ENCODE results near the gene INTS2.

INTS2 gene

DNA sequence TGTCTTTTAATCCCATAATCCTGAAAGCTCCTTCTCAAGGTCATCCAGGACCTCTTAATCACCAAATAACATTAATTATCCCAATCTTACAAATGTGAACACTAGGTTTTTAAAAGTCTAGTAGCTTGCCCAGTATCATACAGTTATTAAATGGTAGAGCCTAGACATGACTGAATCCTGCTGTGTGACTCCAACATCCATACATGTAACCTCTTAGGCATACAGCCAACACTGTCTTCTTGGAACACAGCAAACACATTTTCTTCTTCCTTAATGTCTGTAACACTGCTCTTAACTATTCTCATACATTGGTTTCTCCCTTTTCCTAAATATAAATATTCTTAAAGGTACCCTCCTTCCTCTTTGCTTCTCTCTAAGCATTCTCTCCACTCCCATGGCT, 78.1 kb downstream of the INTS2 start:
- no peaks in the 10 kb centered on the region for H3K27me3 ChIP-seq (replicated peaks)
- H3K36me3 ChIP-seq (replicated peaks): no peaks in the 10 kb centered on the region
- no peak for DNase-seq
- H3K4me3 ChIP-seq (ENCODE audit: low read depth, low read length): no peak overlapping the region
- TF ChIP-seq, protein P1, sequence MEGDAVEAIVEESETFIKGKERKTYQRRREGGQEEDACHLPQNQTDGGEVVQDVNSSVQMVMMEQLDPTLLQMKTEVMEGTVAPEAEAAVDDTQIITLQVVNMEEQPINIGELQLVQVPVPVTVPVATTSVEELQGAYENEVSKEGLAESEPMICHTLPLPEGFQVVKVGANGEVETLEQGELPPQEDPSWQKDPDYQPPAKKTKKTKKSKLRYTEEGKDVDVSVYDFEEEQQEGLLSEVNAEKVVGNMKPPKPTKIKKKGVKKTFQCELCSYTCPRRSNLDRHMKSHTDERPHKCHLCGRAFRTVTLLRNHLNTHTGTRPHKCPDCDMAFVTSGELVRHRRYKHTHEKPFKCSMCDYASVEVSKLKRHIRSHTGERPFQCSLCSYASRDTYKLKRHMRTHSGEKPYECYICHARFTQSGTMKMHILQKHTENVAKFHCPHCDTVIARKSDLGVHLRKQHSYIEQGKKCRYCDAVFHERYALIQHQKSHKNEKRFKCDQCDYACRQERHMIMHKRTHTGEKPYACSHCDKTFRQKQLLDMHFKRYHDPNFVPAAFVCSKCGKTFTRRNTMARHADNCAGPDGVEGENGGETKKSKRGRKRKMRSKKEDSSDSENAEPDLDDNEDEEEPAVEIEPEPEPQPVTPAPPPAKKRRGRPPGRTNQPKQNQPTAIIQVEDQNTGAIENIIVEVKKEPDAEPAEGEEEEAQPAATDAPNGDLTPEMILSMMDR (IDR thresholded peaks at IDR 0.05; ENCODE audit: low read depth, low read length, missing control alignments): no peak
- in situ Hi-C loops (cut with HindIII; ENCODE audit: low pct_ligation_motif_present, low sequenced_read_pairs): no loop called here
- no peak overlapping the region for H3K27ac ChIP-seq

DNA sequence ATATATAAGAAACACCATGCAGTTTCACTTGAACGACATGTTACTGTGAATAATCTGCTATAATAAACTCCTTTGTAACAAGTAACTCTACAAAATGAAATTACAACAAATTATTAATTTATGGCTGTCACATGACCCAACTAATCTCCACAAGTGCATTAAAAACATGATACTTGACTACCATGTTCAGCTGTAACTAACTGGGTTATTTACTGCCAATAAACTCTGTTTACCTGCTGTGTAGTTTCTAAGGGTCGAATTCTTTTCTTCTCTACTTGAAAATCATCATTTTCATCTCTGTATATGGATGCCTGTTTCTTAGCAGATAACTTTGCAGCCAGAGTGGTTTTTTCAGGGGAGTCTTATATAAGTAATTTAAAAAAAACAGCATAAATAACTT, 78.9 kb downstream of the INTS2 start:
- H3K27me3 ChIP-seq (replicated peaks): no peaks in the 10 kb centered on the region
- in situ Hi-C loops (cut with HindIII; ENCODE audit: low pct_ligation_motif_present, low sequenced_read_pairs): no loop called here
- TF ChIP-seq, protein P1 (IDR thresholded peaks at IDR 0.05; ENCODE audit: low read depth, low read length, missing control alignments): no peak
- no peak for DNase-seq
- H3K4me3 ChIP-seq (ENCODE audit: low read depth, low read length): no peak overlapping the region
- H3K27ac ChIP-seq: no peak overlapping the region
- H3K36me3 ChIP-seq (replicated peaks): no peaks in the 10 kb centered on the region

DNA sequence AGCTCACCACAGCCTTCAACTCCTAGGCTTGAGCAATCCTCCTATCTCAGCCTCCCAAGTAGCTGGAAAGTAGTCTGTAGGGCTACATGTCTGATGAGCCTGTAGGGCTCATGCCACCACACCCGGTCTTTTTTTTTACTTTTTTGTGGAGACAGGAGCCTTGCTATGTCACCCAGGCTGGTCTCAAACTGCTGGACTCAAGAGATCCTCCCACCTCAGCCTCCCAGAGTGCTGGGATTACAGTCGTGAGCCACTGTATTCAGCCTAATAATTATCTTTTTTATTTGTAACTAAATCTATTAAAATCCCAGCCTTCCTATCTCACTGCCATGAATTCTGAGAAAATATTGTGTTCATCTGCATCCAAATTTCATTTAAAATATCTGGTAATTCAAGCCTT, 79.5 kb downstream of the INTS2 start:
- Histone ChIP-seq H3K27ac (no peak overlapping the region), H3K4me3 (ENCODE audit: low read depth, low read length) (no peak overlapping the region), H3K36me3 (replicated peaks) (no peaks in the 10 kb centered on the region), H3K27me3 (replicated peaks) (no peaks in the 10 kb centered on the region)
- TF ChIP-seq, protein P1 (IDR thresholded peaks at IDR 0.05; ENCODE audit: low read depth, low read length, missing control alignments): no peak
- in situ Hi-C loops (cut with HindIII; ENCODE audit: low pct_ligation_motif_present, low sequenced_read_pairs): no loop called here
- DNase-seq: no peak

DNA sequence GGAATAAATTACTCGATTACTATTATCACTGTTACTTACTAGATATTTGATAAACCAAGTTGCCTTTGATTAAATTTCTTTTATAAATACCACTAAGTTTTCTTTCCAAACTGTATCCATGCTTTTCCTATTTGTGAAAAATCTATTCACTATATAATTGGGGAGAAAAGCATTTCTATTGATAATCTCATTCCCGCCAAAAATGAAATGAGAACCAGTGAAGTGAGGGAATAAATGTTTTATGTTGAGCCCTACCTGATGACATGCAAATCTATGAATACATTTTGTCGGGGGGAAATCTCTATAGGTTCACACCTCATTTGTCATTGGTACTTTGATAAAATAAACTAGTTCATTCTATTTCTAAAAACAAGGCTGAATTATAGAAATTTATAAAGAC, 80.1 kb downstream of the INTS2 start:
- in situ Hi-C loops (cut with HindIII; ENCODE audit: low pct_ligation_motif_present, low sequenced_read_pairs): no loop called here
- TF ChIP-seq, protein P1 (IDR thresholded peaks at IDR 0.05; ENCODE audit: low read depth, low read length, missing control alignments): no peak
- DNase-seq: no peak

GRCh38 chr17:61846761-61847375, 80.9 kb downstream of the INTS2 start:
- H3K27me3 ChIP-seq (replicated peaks): no peaks in the 10 kb centered on the region
- in situ Hi-C loops (cut with HindIII; ENCODE audit: low pct_ligation_motif_present, low sequenced_read_pairs): no loop called here
- no peak overlapping the region for H3K4me3 ChIP-seq (ENCODE audit: low read depth, low read length)
- DNase-seq: no peak
- H3K27ac ChIP-seq: no peak overlapping the region
- TF ChIP-seq, protein P1 (IDR thresholded peaks at IDR 0.05; ENCODE audit: low read depth, low read length, missing control alignments): no peak
- H3K36me3 ChIP-seq (replicated peaks): no peaks in the 10 kb centered on the region

More for the DNA sequence above, 80.1 kb downstream of the INTS2 start:
- no peaks in the 10 kb centered on the region for H3K36me3 ChIP-seq (replicated peaks)
- no peak overlapping the region for H3K4me3 ChIP-seq (ENCODE audit: low read depth, low read length)
- no peaks in the 10 kb centered on the region for H3K27me3 ChIP-seq (replicated peaks)
- H3K27ac ChIP-seq: no peak overlapping the region

GRCh38 chr17:61846088-61846487, 81.7 kb downstream of the INTS2 start:
- no peak overlapping the region for H3K4me3 ChIP-seq (ENCODE audit: low read depth, low read length)
- H3K27me3 ChIP-seq (replicated peaks): no peaks in the 10 kb centered on the region
- H3K27ac ChIP-seq: no peak overlapping the region
- H3K36me3 ChIP-seq (replicated peaks): no peaks in the 10 kb centered on the region
- TF ChIP-seq, protein P1 (IDR thresholded peaks at IDR 0.05; ENCODE audit: low read depth, low read length, missing control alignments): no peak
- DNase-seq: no peak
- in situ Hi-C loops (cut with HindIII; ENCODE audit: low pct_ligation_motif_present, low sequenced_read_pairs): no loop called here

Data from brain microvascular endothelial cell (primary cell).